Activated CD8-positive, alpha-beta T cell treated with anti-CD3 and anti-CD28 coated beads for 36 hours (primary cell): Measurements from ENCODE around the gene NTNG1. TPM values are rescaled to one million over a fixed set of nuclear protein-coding genes. Genes with fewer than 3 reads are reported as not detected.

ENCODE experiments used
- ATAC-seq: fragments of 200-7000 bp; cut with Tn5 transposase; one replicate; pipeline ENCODE4 v1.10.0; 2021; ENCODE audit warnings: mild to moderate bottlenecking, moderate library complexity
- CTCF ChIA-PET: fragments of 350-600 bp; sonication (Branson Sonifier 250); formaldehyde crosslinking; loops from one replicate; lab custom pipeline; 2021; ENCODE audit warnings: antibody characterized with exemption; lab: Charles Lee
- POLR2A ChIA-PET: fragments of 350-600 bp; sonication (Branson Sonifier 250); formaldehyde crosslinking; loops from one replicate; lab custom pipeline; 2021; ENCODE audit warnings: antibody characterized with exemption; lab: Charles Lee
- DNase-seq: peaks from one replicate; pipeline ENCODE4 v3.0.0-alpha.2; 2020
- H3K27ac Mint-ChIP-seq: one replicate; pipeline ENCODE4 v1.8.0; 2021; ENCODE audit warnings: mild to moderate bottlenecking, mixed read lengths
- H3K27me3 Mint-ChIP-seq: one replicate; pipeline ENCODE4 v1.8.0; 2021; ENCODE audit warnings: mixed read lengths
- H3K36me3 Mint-ChIP-seq: one replicate; pipeline ENCODE4 v1.8.0; 2021; ENCODE audit warnings: low read depth, mixed read lengths
- H3K4me1 Mint-ChIP-seq: one replicate; pipeline ENCODE4 v1.8.0; 2021; ENCODE audit warnings: low read depth, mixed read lengths
- H3K4me3 Mint-ChIP-seq: one replicate; pipeline ENCODE4 v1.8.0; 2021; ENCODE audit warnings: mild to moderate bottlenecking, moderate library complexity, mixed read lengths
- H3K9me3 Mint-ChIP-seq: one replicate; pipeline ENCODE4 v1.8.0; 2021; ENCODE audit warnings: mixed read lengths
- intact Hi-C: fragments of 100-400 bp; cut with micrococcal nuclease; formaldehyde crosslinking; loops from one replicate; pipeline ENCODE4 v1.10.0; 2022
- total RNA-seq, 2 experiments: library from RNA; stranded (reverse); gene quantifications; one replicate each; pipeline ENCODE4 v1.2.3, GENCODE V29; 2021
- TF ChIP-seq, protein P1 (sequence below): fragments of 200-600 bp; IDR thresholded peaks from one replicate; pipeline ENCODE4 v1.8.0; 2022; ENCODE audit warnings: antibody characterized with exemption, mild to moderate bottlenecking

The NTNG1 gene
- total RNA-seq, 2 experiments from 2014 or later: 0.96 to 1.0 TPM

DNA sequence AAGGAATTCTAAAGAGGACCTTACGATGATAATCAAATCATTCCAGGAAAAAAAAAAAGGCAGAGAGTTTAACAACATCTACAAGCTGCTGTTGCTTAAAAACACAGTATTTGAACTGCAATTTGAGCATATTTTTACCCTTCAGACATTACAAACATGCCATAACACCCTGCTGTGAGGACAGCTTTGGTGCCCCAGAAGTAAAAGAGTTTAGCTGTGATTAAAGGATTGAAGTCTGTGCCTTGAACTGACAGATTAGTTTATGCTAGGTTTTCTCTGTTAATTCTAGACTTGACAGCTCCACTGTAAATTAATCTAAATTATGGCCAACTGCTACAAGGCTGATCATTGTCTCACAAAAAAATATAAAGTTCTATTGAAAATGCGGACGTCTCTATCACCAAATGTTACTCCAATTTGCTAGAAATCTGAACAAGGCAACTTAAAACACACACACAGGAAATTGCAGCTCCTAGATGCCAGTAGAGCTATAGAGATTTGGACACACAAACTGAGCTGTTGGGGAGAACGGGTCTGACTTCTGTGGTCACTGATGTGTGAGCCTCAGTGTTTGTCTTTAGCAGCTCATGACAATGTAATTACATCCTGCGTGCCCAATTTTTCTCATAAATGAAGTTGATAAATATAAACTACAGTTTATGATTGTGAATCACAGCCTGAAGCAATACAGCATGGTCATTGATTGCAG lies 217.9 kb downstream of the NTNG1 start:
- Mint-ChIP-seq H3K4me1 (no peaks in the 10 kb centered on the region), H3K9me3 (no peaks in the 10 kb centered on the region), H3K4me3 (no peak overlapping the region), H3K36me3 (no peaks in the 10 kb centered on the region), H3K27me3 (peaks cover 2% of the 10 kb centered on the region), H3K27ac (no peak overlapping the region)
- ATAC-seq: no peak
- ChIA-PET POLR2A (no interaction called here), CTCF (no interaction called here)
- DNase-seq: no peak
- TF ChIP-seq, protein P1, sequence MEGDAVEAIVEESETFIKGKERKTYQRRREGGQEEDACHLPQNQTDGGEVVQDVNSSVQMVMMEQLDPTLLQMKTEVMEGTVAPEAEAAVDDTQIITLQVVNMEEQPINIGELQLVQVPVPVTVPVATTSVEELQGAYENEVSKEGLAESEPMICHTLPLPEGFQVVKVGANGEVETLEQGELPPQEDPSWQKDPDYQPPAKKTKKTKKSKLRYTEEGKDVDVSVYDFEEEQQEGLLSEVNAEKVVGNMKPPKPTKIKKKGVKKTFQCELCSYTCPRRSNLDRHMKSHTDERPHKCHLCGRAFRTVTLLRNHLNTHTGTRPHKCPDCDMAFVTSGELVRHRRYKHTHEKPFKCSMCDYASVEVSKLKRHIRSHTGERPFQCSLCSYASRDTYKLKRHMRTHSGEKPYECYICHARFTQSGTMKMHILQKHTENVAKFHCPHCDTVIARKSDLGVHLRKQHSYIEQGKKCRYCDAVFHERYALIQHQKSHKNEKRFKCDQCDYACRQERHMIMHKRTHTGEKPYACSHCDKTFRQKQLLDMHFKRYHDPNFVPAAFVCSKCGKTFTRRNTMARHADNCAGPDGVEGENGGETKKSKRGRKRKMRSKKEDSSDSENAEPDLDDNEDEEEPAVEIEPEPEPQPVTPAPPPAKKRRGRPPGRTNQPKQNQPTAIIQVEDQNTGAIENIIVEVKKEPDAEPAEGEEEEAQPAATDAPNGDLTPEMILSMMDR: no peak
- intact Hi-C loops: no loop called here

DNA sequence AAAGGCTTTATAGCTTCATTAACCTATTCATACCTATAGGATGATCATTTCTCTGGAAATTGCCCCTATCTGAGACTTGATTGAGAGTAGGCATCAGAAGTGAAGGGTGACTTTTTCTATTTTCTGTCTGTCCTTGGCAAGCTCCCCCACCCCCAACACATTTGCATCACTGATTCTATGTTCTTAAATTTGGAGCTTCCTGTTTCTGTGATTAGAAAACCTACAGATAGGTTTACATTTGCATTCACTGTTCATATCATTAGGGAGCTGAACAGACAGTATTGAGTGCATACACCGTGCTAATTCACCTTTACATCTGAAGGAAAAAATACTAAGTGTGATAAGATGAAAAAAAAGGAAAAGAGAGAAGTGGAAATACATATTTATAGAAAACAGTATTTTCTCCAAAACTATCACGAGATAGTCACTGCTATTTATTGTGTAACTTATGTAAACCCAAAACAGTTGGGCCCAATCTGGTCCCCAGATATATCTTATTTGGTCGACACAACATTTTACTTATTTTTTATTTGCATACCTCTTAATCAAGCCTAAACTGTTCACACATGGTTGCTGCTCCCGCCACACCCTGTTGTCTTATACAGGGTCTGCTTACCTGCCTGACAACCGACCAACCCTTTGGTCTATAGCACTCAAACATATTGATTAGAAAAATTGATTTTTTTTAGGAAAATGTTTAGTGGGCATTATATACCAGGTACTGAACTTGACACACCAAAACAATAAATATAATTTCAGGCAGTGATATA lies 218.8 kb downstream of the NTNG1 start:
- ATAC-seq (no peak), DNase-seq (no peak)
- Mint-ChIP-seq H3K9me3 (no peaks in the 10 kb centered on the region), H3K27me3 (peaks cover 2% of the 10 kb centered on the region), H3K36me3 (no peaks in the 10 kb centered on the region), H3K4me3 (no peak overlapping the region), H3K4me1 (no peaks in the 10 kb centered on the region), H3K27ac (no peak overlapping the region)
- CTCF ChIA-PET: no interaction called here
- POLR2A ChIA-PET: no interaction called here
- TF ChIP-seq, protein P1: no peak
- intact Hi-C loops: no loop called here

DNA sequence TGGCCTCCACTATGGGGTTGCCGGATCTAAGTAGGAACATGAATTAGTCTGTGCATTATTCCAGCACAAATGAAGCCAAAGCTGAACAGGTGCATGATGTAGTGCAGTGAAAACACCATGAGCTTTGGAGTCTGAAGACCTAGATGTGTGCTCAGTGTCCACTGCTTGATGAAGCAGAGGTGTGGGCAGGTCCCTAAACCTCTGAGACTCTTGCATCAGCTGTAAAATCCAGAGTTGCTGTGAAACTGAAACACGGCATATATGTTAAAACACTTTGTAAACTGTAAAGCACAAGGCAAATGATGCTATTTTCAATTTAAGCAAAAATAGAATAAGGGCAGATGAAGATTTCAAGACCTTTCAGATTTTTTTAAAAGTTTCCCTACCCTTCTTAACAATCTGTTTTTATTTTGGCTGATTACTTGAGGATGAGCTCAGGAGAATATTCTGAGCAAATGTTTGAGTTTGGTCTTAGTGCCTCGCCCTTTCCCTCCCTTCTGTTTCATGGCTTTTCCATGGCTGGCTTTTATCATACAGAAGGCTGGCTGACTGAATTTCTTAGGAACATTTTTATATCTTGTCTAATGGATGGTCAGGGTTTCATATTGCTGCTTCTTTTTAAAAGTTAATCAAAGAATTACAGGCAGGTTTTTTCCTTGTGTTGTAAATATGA lies 221.8 kb downstream of the NTNG1 start:
- no peak for DNase-seq
- ChIA-PET POLR2A (no interaction called here), CTCF (no interaction called here)
- no peaks in the 10 kb centered on the region for H3K4me1 Mint-ChIP-seq
- no peak overlapping the region for H3K27ac Mint-ChIP-seq
- H3K27me3 Mint-ChIP-seq: peaks cover 2% of the 10 kb centered on the region
- H3K9me3 Mint-ChIP-seq: no peaks in the 10 kb centered on the region
- intact Hi-C loops: no loop called here
- TF ChIP-seq, protein P1: no peak
- ATAC-seq: no peak
- H3K36me3 Mint-ChIP-seq: no peaks in the 10 kb centered on the region
- no peak overlapping the region for H3K4me3 Mint-ChIP-seq

DNA sequence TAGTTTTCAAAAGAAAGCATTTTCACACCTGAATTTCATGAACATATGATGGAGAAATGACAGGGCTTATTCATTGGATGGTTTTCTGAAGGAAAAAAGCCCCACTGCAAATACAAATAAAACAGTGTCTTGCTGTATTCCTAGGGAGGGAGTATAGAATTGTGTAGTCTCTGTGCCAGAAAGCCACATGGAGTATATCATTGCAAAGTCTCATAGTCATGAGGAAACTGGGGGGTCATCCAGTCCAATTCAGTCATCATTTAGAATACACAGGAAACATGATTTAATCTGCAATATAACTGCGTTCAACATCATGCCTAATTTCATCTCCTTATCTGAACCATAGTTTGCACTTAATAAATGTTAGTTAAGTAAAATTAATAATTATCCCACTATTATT lies 222.3 kb downstream of the NTNG1 start:
- intact Hi-C loops: no loop called here
- Mint-ChIP-seq H3K36me3 (no peaks in the 10 kb centered on the region), H3K27me3 (peaks cover 2% of the 10 kb centered on the region), H3K4me1 (no peaks in the 10 kb centered on the region), H3K27ac (no peak overlapping the region), H3K4me3 (no peak overlapping the region), H3K9me3 (no peaks in the 10 kb centered on the region)
- POLR2A ChIA-PET: no interaction called here
- DNase-seq (no peak), ATAC-seq (no peak)
- CTCF ChIA-PET: no interaction called here
- TF ChIP-seq, protein P1: no peak
